HG03095 (cell line): ENCODE data around the gene SDC3.

ENCODE experiments used
- ATAC-seq: cut with Tn5 transposase; IDR thresholded peaks from one replicate; pipeline ENCODE4 v1.9.1; 2021; ENCODE audit warnings: moderate library complexity; ENCODE audit not compliant: unreplicated experiment

SDC3 gene

GRCh38 chr1:30855686-30856259 lies 52.8 kb downstream of the SDC3 start:
- no peak for ATAC-seq

- no peak for ATAC-seq
Measured at GRCh38 chr1:30853350-30853749, 55.2 kb downstream of the SDC3 start.

- ATAC-seq = no peak
Measured at GRCh38 chr1:30852026-30852425, 56.5 kb downstream of the SDC3 start.

- ATAC-seq = no peak
Measured at GRCh38 chr1:30851286-30851685, 57.3 kb downstream of the SDC3 start.

- no peak for ATAC-seq
Measured at GRCh38 chr1:30850607-30851006, 58.0 kb downstream of the SDC3 start.

GRCh38 chr1:30848130-30848529 lies 60.4 kb downstream of the SDC3 start:
- no peak for ATAC-seq

GRCh38 chr1:30847358-30847972 lies 61.1 kb downstream of the SDC3 start:
- no peak for ATAC-seq

GRCh38 chr1:30846587-30846986 lies 62.0 kb downstream of the SDC3 start:
- no peak for ATAC-seq

- ATAC-seq = no peak
Measured at GRCh38 chr1:30845904-30846290, 62.7 kb downstream of the SDC3 start.

- ATAC-seq = no peak
Measured at GRCh38 chr1:30845237-30845903, 63.2 kb downstream of the SDC3 start.

- no peak for ATAC-seq
Measured at GRCh38 chr1:30844631-30845030, 63.9 kb downstream of the SDC3 start.

- ATAC-seq = no peak
Measured at GRCh38 chr1:30842697-30843354, 65.7 kb downstream of the SDC3 start.

- no peak for ATAC-seq
Measured at GRCh38 chr1:30840904-30841598, 67.5 kb downstream of the SDC3 start.

GRCh38 chr1:30839827-30840359 lies 68.7 kb downstream of the SDC3 start:
- no peak for ATAC-seq

- ATAC-seq = no peak
Measured at GRCh38 chr1:30838996-30839395, 69.6 kb downstream of the SDC3 start.

- no peak for ATAC-seq
Measured at GRCh38 chr1:30837653-30838052, 70.9 kb downstream of the SDC3 start.

GRCh38 chr1:30834253-30834652 lies 74.3 kb downstream of the SDC3 start:
- no peak for ATAC-seq

GRCh38 chr1:30830537-30830936 lies 78.0 kb downstream of the SDC3 start:
- no peak for ATAC-seq

- no peak for ATAC-seq
Measured at GRCh38 chr1:30829889-30830288, 78.7 kb downstream of the SDC3 start.

- no peak for ATAC-seq
Measured at GRCh38 chr1:30824736-30825429, 83.7 kb downstream of the SDC3 start.
